Parathyroid adenoma (tissue), 2 donors: Measurements from ENCODE around the gene YIPF5.
A peak's percentile ranks its signal among the peaks of the same experiment; 100 is the strongest.

Experiments
- H2AFZ ChIP-seq: fragments of 300-600 bp; sonication (generic); one replicate; pipeline ENCODE4 v1.7.0; 2017; ENCODE audit warnings: antibody characterized with exemption, mild to moderate bottlenecking
- H3K27ac ChIP-seq: fragments of 300-600 bp; sonication (generic); one replicate; pipeline ENCODE4 v1.7.0; 2017
- H3K27me3 ChIP-seq: fragments of 300-600 bp; sonication (generic); one replicate; pipeline ENCODE4 v1.7.0; 2017; ENCODE audit warnings: low read length; ENCODE audit not compliant: control insufficient read depth, insufficient read depth
- H3K36me3 ChIP-seq: fragments of 300-600 bp; sonication (generic); one replicate; pipeline ENCODE4 v1.7.0; 2017; ENCODE audit warnings: low read length; ENCODE audit not compliant: control insufficient read depth, insufficient read depth
- H3K4me1 ChIP-seq: fragments of 300-600 bp; sonication (generic); one replicate; pipeline ENCODE4 v1.7.0; 2017; ENCODE audit warnings: control low read depth
- H3K4me2 ChIP-seq: fragments of 300-600 bp; sonication (generic); one replicate; pipeline ENCODE4 v1.7.0; 2017; ENCODE audit warnings: low read length
- H3K4me3 ChIP-seq: fragments of 300-600 bp; sonication (generic); one replicate; pipeline ENCODE4 v1.7.0; 2017; ENCODE audit warnings: low read depth, low read length
- H3K79me2 ChIP-seq: fragments of 300-600 bp; sonication (generic); one replicate; pipeline ENCODE4 v1.7.0; 2017; ENCODE audit warnings: control low read depth
- H3K9ac ChIP-seq: fragments of 300-600 bp; sonication (generic); one replicate; pipeline ENCODE4 v1.7.0; 2017; ENCODE audit warnings: mild to moderate bottlenecking
- H3K9me3 ChIP-seq: fragments of 300-600 bp; sonication (generic); one replicate; pipeline ENCODE4 v1.7.0; 2017; ENCODE audit warnings: low read length; ENCODE audit not compliant: control insufficient read depth
- TF ChIP-seq, protein P1 (sequence below): fragments of 300-600 bp; sonication (generic); IDR thresholded peaks from one replicate; pipeline ENCODE4 v1.7.0; 2017; ENCODE audit warnings: antibody characterized with exemption, mild to moderate bottlenecking
- donor health status: primary hyperparathyroidism.

The YIPF5 gene

DNA sequence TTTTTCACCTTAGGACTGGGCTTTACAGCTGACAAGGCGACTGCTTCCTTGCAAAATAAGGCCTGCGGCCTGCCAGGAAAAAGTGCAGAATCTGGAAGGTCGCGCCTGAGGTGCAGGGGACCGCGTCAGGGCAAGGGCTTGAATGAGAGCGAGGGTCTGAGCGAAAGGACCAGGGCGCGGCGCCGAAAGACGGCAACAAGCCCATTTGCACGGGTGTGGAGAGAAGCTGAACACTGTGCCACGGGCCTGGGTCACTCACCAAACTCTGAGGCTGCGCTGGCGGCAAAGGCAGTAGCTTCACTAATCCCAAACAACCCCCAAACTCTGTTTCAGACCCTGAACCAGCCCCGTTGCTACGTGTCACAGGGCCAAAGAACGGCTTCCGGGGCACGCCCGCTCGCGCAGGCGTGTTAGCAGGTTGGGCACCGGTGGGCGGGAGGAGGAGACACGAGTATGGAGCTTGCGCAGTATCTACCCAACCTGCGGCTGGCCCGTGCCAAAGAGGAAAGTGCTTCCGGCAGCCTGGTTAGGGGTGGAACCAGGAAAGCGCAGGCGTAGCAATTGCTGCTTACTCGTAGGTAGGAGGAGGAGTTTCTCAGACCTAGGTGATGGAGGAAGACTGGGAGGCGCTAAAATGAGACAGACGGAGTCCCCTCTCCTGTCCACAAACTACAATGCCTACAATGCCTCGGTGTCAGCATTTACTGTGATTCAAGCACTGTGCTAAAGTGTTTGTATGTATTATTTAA lies at the start of gene YIPF5, which contains the start of gene KCTD16:
TSS of gene YIPF5 (minus strand) at position 384 of the 749 bp plus-strand sequence. CDS start 704 bp downstream, outside the sequence.
TSS of gene KCTD16 (plus strand) at position 598 of the 749 bp plus-strand sequence.
- Histone ChIP-seq H3K4me2 (peak within 1 kb of the TSS; percentile 76), H3K36me3 (no peaks in the 10 kb centered on the region), H3K4me3 (peak within 1 kb of the TSS; percentile 97), H3K9ac (peak within 1 kb of the TSS; percentile 49), H3K4me1 (peaks cover 7% of the 10 kb centered on the region), H2AFZ (peak within 1 kb of the TSS; percentile 91), H3K27me3 (no peaks in the 10 kb centered on the region), H3K79me2 (peaks cover 13% of the 10 kb centered on the region), H3K27ac (peak within 1 kb of the TSS; percentile 44), H3K9me3 (no peaks in the 10 kb centered on the region)
- TF ChIP-seq, protein P1, sequence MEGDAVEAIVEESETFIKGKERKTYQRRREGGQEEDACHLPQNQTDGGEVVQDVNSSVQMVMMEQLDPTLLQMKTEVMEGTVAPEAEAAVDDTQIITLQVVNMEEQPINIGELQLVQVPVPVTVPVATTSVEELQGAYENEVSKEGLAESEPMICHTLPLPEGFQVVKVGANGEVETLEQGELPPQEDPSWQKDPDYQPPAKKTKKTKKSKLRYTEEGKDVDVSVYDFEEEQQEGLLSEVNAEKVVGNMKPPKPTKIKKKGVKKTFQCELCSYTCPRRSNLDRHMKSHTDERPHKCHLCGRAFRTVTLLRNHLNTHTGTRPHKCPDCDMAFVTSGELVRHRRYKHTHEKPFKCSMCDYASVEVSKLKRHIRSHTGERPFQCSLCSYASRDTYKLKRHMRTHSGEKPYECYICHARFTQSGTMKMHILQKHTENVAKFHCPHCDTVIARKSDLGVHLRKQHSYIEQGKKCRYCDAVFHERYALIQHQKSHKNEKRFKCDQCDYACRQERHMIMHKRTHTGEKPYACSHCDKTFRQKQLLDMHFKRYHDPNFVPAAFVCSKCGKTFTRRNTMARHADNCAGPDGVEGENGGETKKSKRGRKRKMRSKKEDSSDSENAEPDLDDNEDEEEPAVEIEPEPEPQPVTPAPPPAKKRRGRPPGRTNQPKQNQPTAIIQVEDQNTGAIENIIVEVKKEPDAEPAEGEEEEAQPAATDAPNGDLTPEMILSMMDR: no peak

DNA sequence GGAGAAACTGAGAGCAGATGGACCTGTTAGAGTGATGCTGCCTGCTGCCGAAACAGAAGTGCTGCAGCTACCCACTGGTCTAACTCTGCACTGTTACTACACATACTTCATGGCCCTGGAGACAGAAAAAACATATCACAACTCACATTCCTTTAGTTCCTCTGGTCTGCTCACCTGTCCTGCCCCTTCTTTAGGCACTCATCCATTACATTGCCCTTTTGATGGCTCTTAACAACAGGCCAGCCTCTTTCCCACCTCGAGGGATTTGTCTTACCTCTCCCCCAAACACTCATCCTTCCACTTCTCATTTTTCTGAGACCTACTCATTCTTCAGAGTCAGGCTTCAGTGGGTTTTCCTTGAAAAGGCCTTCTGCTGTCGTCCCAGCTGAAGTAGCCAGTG lies 49.4 kb upstream of the YIPF5 start:
- Histone ChIP-seq H3K9me3 (no peaks in the 10 kb centered on the region), H3K4me1 (no peaks in the 10 kb centered on the region), H3K36me3 (no peaks in the 10 kb centered on the region), H3K27me3 (no peaks in the 10 kb centered on the region), H2AFZ (no peak overlapping the region), H3K79me2 (no peaks in the 10 kb centered on the region), H3K4me3 (no peak overlapping the region), H3K27ac (no peak overlapping the region), H3K4me2 (no peak overlapping the region), H3K9ac (no peak overlapping the region)
- TF ChIP-seq, protein P1: no peak

DNA sequence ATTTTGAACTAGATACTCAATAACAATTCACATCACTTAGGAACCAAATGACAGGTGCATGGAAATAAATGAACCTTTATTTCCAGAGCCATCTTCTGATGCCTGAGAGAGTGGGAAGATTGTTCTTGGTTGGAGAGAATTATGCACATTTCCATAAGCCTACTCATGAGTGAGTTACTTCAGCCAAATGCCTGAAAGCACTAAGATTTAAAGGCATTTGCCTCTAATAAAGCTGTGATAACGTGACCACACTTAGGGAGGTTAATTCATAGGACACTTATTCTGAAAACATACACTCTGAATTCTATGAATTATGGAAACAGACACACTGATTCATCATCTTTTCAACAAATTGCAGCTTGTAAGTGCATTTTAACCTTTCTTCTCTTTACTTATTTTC lies 40.2 kb upstream of the YIPF5 start:
- TF ChIP-seq, protein P1: no peak

DNA sequence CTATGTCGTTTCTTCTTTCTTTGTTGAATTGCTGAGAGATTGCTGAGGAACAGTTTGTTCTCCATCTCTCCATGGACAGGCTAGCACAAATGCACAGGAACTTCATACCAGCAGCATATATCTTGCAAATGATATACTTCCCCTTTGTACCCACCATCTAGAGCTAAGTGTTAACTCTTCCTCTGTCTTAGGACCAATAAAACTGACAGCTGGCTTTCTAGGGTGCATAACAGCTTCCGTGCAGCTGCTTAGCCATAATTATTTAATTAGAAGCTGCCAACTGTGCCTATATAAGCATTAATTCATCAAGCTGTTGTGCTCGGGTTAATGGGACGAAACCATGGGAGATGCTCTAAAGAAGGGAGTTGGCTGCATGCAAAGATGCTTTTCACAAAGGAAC lies 38.9 kb upstream of the YIPF5 start:
- Histone ChIP-seq H3K4me2 (no peak overlapping the region), H3K79me2 (no peaks in the 10 kb centered on the region), H3K9ac (no peak overlapping the region), H3K4me3 (no peak overlapping the region), H3K27me3 (no peaks in the 10 kb centered on the region), H3K4me1 (no peaks in the 10 kb centered on the region), H3K27ac (no peak overlapping the region), H3K9me3 (no peaks in the 10 kb centered on the region), H3K36me3 (no peaks in the 10 kb centered on the region), H2AFZ (no peak overlapping the region)
- TF ChIP-seq, protein P1: no peak

More for the DNA sequence above, 40.2 kb upstream of the YIPF5 start:
- Histone ChIP-seq H3K9me3 (no peaks in the 10 kb centered on the region), H3K4me3 (no peak overlapping the region), H3K27ac (no peak overlapping the region), H3K36me3 (no peaks in the 10 kb centered on the region), H3K4me2 (no peak overlapping the region), H3K4me1 (no peaks in the 10 kb centered on the region), H2AFZ (no peak overlapping the region), H3K79me2 (no peaks in the 10 kb centered on the region), H3K27me3 (no peaks in the 10 kb centered on the region), H3K9ac (no peak overlapping the region)
